ENCODE data around the gene CBLB. TPM values are rescaled to one million over a fixed set of nuclear protein-coding genes. Genes with fewer than 3 reads are reported as not detected.

The CBLB gene
- total and polyA plus RNA-seq, 2 experiments from 2014 or later: 20.5 to 47.7 TPM

DNA sequence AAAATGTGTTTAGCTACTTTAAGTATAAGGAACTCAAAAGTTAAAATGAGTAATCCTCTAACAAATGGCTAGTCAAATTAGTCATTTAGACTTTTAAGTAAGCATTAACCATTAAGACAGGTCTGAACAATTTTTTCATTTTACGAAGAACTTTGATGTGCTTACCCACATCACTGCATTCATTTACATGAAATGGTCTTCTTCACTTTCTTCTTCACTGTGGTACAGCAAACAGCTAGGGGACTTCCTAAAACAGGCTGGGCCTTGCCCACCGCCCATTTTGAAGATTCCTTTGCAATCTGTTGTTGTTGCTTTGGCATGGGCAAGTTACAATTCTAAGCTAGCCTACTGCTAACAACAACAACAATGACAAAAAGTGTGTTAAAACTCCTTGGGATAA, 67.4 kb downstream of the CBLB start (continued):
- TF ChIP-seq, protein P1, sequence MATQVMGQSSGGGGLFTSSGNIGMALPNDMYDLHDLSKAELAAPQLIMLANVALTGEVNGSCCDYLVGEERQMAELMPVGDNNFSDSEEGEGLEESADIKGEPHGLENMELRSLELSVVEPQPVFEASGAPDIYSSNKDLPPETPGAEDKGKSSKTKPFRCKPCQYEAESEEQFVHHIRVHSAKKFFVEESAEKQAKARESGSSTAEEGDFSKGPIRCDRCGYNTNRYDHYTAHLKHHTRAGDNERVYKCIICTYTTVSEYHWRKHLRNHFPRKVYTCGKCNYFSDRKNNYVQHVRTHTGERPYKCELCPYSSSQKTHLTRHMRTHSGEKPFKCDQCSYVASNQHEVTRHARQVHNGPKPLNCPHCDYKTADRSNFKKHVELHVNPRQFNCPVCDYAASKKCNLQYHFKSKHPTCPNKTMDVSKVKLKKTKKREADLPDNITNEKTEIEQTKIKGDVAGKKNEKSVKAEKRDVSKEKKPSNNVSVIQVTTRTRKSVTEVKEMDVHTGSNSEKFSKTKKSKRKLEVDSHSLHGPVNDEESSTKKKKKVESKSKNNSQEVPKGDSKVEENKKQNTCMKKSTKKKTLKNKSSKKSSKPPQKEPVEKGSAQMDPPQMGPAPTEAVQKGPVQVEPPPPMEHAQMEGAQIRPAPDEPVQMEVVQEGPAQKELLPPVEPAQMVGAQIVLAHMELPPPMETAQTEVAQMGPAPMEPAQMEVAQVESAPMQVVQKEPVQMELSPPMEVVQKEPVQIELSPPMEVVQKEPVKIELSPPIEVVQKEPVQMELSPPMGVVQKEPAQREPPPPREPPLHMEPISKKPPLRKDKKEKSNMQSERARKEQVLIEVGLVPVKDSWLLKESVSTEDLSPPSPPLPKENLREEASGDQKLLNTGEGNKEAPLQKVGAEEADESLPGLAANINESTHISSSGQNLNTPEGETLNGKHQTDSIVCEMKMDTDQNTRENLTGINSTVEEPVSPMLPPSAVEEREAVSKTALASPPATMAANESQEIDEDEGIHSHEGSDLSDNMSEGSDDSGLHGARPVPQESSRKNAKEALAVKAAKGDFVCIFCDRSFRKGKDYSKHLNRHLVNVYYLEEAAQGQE (IDR thresholded peaks at IDR 0.05; ENCODE audit: unreplicated experiment): no peak
- TF ChIP-seq JUNB (IDR thresholded peaks at IDR 0.05; ENCODE audit: unreplicated experiment) (no peak), EZH2 (IDR thresholded peaks at IDR 0.05; ENCODE audit: low read depth, unreplicated experiment) (no peak)

DNA sequence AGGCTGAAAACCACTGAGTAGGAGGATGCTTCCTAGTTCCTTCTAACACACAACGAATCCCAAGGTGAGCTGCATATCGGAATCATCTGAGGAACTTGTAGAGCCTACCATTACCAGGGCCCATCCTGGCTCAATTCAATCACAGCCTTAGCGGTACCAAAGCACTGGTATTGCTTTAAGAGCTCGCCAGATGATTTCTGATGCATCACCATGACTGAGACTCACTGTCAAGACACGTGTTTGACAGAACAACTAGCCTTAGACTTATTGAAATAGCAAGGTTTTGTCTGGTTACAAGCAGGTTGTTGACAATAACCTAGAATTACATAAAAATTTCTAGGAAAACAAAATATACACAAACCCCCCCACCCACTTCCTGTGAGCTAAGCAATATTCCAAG, 68.5 kb downstream of the CBLB start:
- Histone ChIP-seq H3K36me3 (ENCODE audit: insufficient read depth) (no peaks in the 10 kb centered on the region), H3K79me2 (replicated peaks; ENCODE audit: insufficient read depth) (peaks cover 26% of the 10 kb centered on the region), H2AFZ (no peak overlapping the region), H3K9me2 (ENCODE audit: insufficient read depth) (no peaks in the 10 kb centered on the region), H4K20me1 (replicated peaks; ENCODE audit: insufficient read depth) (no peaks in the 10 kb centered on the region), H3F3A (replicated peaks; ENCODE audit: low read depth) (no peaks in the 10 kb centered on the region), H3K27ac (ENCODE audit: low read depth) (no peak overlapping the region), H3K4me2 (peak overlapping the region; percentile 54; the same call in 1 of the 2 replicates), H3K4me3 (no peak overlapping the region), H3K27me3 (ENCODE audit: insufficient read depth) (no peaks in the 10 kb centered on the region), H3K4me1 (ENCODE audit: insufficient read depth) (peaks cover 62% of the 10 kb centered on the region)
- H3K9me3 Mint-ChIP-seq: no peaks in the 10 kb centered on the region; the same call in 2 of the 3 replicates
- no peaks in the 10 kb centered on the region for H3K27me3 Mint-ChIP-seq (ENCODE audit: insufficient read depth, low read depth, poor library complexity)
- H3K36me3 Mint-ChIP-seq (ENCODE audit: low read depth): peaks cover 9% of the 10 kb centered on the region; the same call in 2 of the 3 replicates
- TF ChIP-seq STAT1 (IDR thresholded peaks at IDR 0.05; ENCODE audit: unreplicated experiment): no peak
- no peak for TF ChIP-seq POLR2AphosphoS5 (IDR thresholded peaks at IDR 0.05; ENCODE audit: low read depth)
- TF ChIP-seq JUNB (IDR thresholded peaks at IDR 0.05; ENCODE audit: unreplicated experiment): no peak
- H3K4me3 Mint-ChIP-seq: no peak overlapping the region
- H3K4me1 Mint-ChIP-seq: peaks cover 55% of the 10 kb centered on the region
- DNase-seq (ENCODE audit: low spot score) (no peak), ATAC-seq (no peak; the same call in 2 of the 3 replicates)
- H3K27ac Mint-ChIP-seq: peak overlapping the region; percentile 78

DNA sequence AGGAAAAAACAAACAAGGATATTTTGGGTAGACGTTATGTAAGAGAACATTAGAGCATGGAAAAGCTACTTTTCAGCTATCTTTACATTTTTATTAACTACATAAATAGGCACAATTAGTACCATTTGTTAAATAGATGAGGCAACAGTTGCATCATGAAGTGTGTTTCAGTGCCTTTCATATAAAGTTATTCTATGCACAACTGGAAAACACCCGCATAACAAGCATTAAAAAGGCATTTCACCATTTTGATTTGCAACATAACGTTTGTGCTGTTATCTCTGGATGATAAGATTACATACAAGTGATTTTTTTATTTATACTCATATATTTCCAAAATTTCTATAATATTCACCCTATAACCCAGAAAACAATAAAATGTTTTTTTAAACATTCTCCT, 69.5 kb downstream of the CBLB start:
- no peaks in the 10 kb centered on the region; the same call in 2 of the 3 replicates for H3K9me3 Mint-ChIP-seq

More for the DNA sequence above, 69.5 kb downstream of the CBLB start:
- no peaks in the 10 kb centered on the region for H3F3A ChIP-seq (replicated peaks; ENCODE audit: low read depth)
- H3K36me3 ChIP-seq (ENCODE audit: insufficient read depth): no peaks in the 10 kb centered on the region
- no peaks in the 10 kb centered on the region for H3K27me3 ChIP-seq (ENCODE audit: insufficient read depth)
- H3K27ac ChIP-seq (ENCODE audit: low read depth): no peak overlapping the region
- no peaks in the 10 kb centered on the region for H3K9me2 ChIP-seq (ENCODE audit: insufficient read depth)
- H3K4me2 ChIP-seq: peak overlapping the region; percentile 54
- Mint-ChIP-seq H3K36me3 (ENCODE audit: low read depth) (peaks cover 9% of the 10 kb centered on the region; the same call in 2 of the 3 replicates), H3K4me3 (peak overlapping the region; percentile 4; the same call in 1 of the 3 replicates), H3K27me3 (ENCODE audit: insufficient read depth, low read depth, poor library complexity) (no peaks in the 10 kb centered on the region), H3K27ac (peak overlapping the region; percentile 83), H3K4me1 (peaks cover 56% of the 10 kb centered on the region)
- DNase-seq (ENCODE audit: low spot score): no peak
- no peak for ATAC-seq
- H3K4me3 ChIP-seq: no peak overlapping the region; the same call in 1 of the 2 replicates
- H4K20me1 ChIP-seq (replicated peaks; ENCODE audit: insufficient read depth): no peaks in the 10 kb centered on the region
- no peak overlapping the region for H2AFZ ChIP-seq
- TF ChIP-seq NANOG (IDR thresholded peaks at IDR 0.05; ENCODE audit: borderline replicate concordance): peak; percentile 77; the same call in 1 of the 2 replicates
- TF ChIP-seq EZH2phosphoT487 (IDR thresholded peaks at IDR 0.05; ENCODE audit: unreplicated experiment): no peak
- peaks cover 62% of the 10 kb centered on the region for H3K4me1 ChIP-seq (ENCODE audit: insufficient read depth)
- H3K79me2 ChIP-seq (replicated peaks; ENCODE audit: insufficient read depth): peaks cover 37% of the 10 kb centered on the region

Data from GM23338 (cell line).